Measurements from ENCODE around the gene NAT16. TPM values are rescaled to one million over a fixed set of nuclear protein-coding genes. Genes with fewer than 3 reads are reported as not detected.
A peak's percentile ranks its signal among the peaks of the same experiment; 100 is the strongest.

Gene NAT16
- total and polyA plus RNA-seq, 2 of the 8 experiments (the other 6 are each of a cell fraction or from before 2014, with no cell fraction given) = 0.26 to 0.84 TPM

DNA sequence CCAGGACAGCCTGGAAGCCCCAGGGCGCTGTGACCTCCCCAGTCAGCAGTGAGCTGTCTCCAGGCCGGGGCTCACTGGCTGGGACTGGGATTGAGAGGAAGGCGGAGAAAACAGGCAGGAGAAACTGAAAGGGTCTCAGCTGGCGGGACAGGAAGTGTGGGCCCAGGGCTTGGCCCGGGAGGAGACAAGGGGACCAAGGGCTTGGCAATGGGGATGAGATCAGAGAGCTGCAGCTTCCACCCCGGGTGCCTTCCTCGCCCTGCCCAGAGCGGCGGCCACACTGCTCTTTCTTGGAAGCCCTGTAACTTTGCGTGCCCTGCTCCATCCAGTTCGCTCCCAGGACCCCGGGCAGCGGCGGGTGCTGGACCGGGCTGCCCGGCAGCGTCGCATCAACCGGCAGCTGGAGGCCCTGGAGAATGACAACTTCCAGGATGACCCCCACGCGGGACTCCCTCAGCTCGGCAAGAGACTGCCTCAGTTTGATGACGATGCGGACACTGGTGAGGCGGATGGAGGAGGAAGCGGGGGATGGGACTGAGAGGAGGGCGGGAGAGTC, 42.3 kb upstream of the NAT16 start:
- no peak for DNase-seq (ENCODE audit: low read depth in 1 of 2, low spot score in 2 of 2)
- Histone ChIP-seq H3K23ac (ENCODE audit: insufficient read length) (no peak overlapping the region), H3K27me3 (replicated peaks in 1 of 4; ENCODE audit: control insufficient read depth in 3 of 4, extremely low read depth in 1 of 4, insufficient read depth in 3 of 4, low read length in 3 of 4) (no peaks in the 10 kb centered on the region), H3K79me1 (ENCODE audit: low read depth, low read length) (peaks cover 2% of the 10 kb centered on the region; the same call in 1 of the 2 replicates), H2BK12ac (ENCODE audit: low read depth, low read length) (no peak overlapping the region), H3K4me3 (ENCODE audit: extremely low read depth in 1 of 4, insufficient read depth in 2 of 4, low read depth in 3 of 4, low read length in 4 of 4) (no peak overlapping the region), H3K56ac (replicated peaks; ENCODE audit: insufficient read length, low read depth, low read length) (no peak overlapping the region), H4K5ac (ENCODE audit: insufficient read length, low read depth, low read length) (no peak overlapping the region), H3K27ac (ENCODE audit: low read depth, low read length) (no peak overlapping the region), H3K14ac (ENCODE audit: insufficient read length) (no peak overlapping the region), H2BK15ac (ENCODE audit: low read length) (no peak overlapping the region), H3K23me2 (ENCODE audit: low read depth, low read length) (peaks cover 11% of the 10 kb centered on the region), H3K4me2 (ENCODE audit: insufficient read depth in 1 of 2, low read depth in 2 of 2, low read length in 2 of 2) (no peak overlapping the region), H2BK120ac (replicated peaks; ENCODE audit: low read depth, low read length) (no peak overlapping the region), H3K4ac (replicated peaks; ENCODE audit: insufficient read length, low read depth, low read length) (no peak overlapping the region), H3K9ac (replicated peaks in 1 of 4; ENCODE audit: extremely low read depth in 1 of 4, low read depth in 3 of 4, low read length in 3 of 4) (no peak overlapping the region), H2BK20ac (ENCODE audit: low read length) (no peak overlapping the region), H3K18ac (ENCODE audit: extremely low read depth, low read length) (no peak overlapping the region), H4K20me1 (replicated peaks in 1 of 2; ENCODE audit: control insufficient read depth in 1 of 2, insufficient read depth in 2 of 2, low read length in 2 of 2) (peaks cover 0 to 5% of the 10 kb centered on the region in 2 experiments), H2AK5ac (ENCODE audit: low read depth, low read length) (no peak overlapping the region), H2BK5ac (ENCODE audit: low read depth, low read length) (peak overlapping the region; percentile 52), H2AFZ (ENCODE audit: low read length) (no peak overlapping the region), H4K8ac (ENCODE audit: extremely low read depth, insufficient read depth, low read length) (no peak overlapping the region), H3K4me1 (replicated peaks in 1 of 4; ENCODE audit: control insufficient read depth in 3 of 4, insufficient read depth in 4 of 4, low read length in 3 of 4) (peaks cover 0 to 3% (median 2%) of the 10 kb centered on the region in 4 experiments; a peak in 5 of 7 replicates), H3K36me3 (ENCODE audit: control insufficient read depth in 2 of 4, insufficient read depth in 4 of 4, low read length in 3 of 4) (peaks cover 2 to 9% (median 5%) of the 10 kb centered on the region in 4 experiments; a peak in 6 of 8 replicates), H3K79me2 (ENCODE audit: control insufficient read depth in 1 of 2, insufficient read depth in 2 of 2, low read length in 2 of 2) (peaks cover 0 to 6% of the 10 kb centered on the region in 2 experiments; a peak in 1 of 4 replicates), H3K9me3 (ENCODE audit: insufficient read depth in 2 of 2, low read depth in 1 of 2, low read length in 1 of 2) (no peaks in the 10 kb centered on the region), H4K91ac (replicated peaks; ENCODE audit: insufficient read length, low read length) (no peak overlapping the region)
- FAIRE-seq = no peak
- WGBS, 2 experiments (ENCODE audit: extremely low coverage in 1 of 2, insufficient coverage in 1 of 2, insufficient read length in 1 of 2, insufficient replicate concordance in 2 of 2, low coverage in 1 of 2, low lambda C conversion rate in 2 of 2, missing lambda C conversion rate in 1 of 2) = 94% methylated on average over 24 of the region's 27 CpGs; no CpG with 5 or more reads in 1 of the 2 experiments
- ChIA-PET POLR2A (ENCODE audit: partially characterized antibody) (interaction anchor here (0.6 to 2.3 kb wide), 8 partner anchors 9 to 294 kb away, joined by 3 to 9 read pairs (median 4); partner anchors contain the start of gene CLDN15), CTCF (ENCODE audit: partially characterized antibody) (interaction anchor here (0.8 to 3.1 kb wide), 10 partner anchors 9 to 78 kb away, joined by 3 to 16 read pairs (median 4); partner anchors contain the start of genes CLDN15 and FIS1)
- TF ChIP-seq CREB1 (IDR thresholded peaks at IDR 0.05) = no peak
- TF ChIP-seq NANOG (IDR thresholded peaks at IDR 0.05; ENCODE audit: insufficient read depth, low read depth, low read length, poor library complexity, severe bottlenecking) = no peak
- TF ChIP-seq TBP (IDR thresholded peaks at IDR 0.05; ENCODE audit: low read depth, low read length) = no peak
- TF ChIP-seq EGR1 (IDR thresholded peaks at IDR 0.05; ENCODE audit: borderline replicate concordance, low read depth, low read length) = no peak
- no peak for TF ChIP-seq POLR2AphosphoS5 (IDR thresholded peaks at IDR 0.05; ENCODE audit: low read depth, low read length)
- no peak for TF ChIP-seq HDAC2 (IDR thresholded peaks at IDR 0.05; ENCODE audit: borderline replicate concordance in 1 of 2, low read depth in 2 of 2, low read length in 2 of 2)
- TF ChIP-seq NRF1 (IDR thresholded peaks at IDR 0.05; ENCODE audit: low read depth, low read length) = no peak
- no peak for TF ChIP-seq SP1 (IDR thresholded peaks at IDR 0.05; ENCODE audit: low read depth, low read length)

Measured in H1 (cell line).